Neural progenitor cell (in vitro differentiated cells): ENCODE results near the gene UGT1A8.

Experiments used
- EZH2 ChIP-seq: fragments of 200-600 bp; sonication (generic); IDR thresholded peaks from 2 replicates; pipeline ENCODE4 v1.6.1; 2017; ENCODE audit warnings: antibody characterized with exemption, mild to moderate bottlenecking, moderate library complexity
- TF ChIP-seq, protein P1 (sequence below): fragments of 200-600 bp; sonication (generic); IDR thresholded peaks from 2 replicates; pipeline ENCODE4 v1.5.1; 2017; ENCODE audit warnings: antibody characterized with exemption, mild to moderate bottlenecking

DNA sequence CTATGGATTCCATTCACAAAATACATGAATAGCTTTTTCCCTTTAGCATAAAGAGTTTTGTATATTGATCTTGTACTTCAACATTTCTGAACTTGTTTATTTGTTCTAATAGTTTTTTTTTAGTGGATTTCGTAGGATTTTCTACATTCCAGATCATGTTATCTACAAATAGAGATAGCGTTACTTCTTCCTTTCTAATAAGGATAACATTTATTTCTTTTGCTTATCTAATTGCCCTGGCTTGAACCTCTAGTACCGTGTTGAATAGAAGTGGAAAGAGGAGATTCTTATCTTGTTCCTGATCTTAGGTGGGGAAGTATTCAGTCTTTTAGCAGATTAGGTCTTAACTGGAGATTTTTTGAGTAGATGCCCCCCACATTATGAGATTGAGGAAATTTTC is 84.8 kb downstream of the UGT1A8 start:
- TF ChIP-seq, protein P1, sequence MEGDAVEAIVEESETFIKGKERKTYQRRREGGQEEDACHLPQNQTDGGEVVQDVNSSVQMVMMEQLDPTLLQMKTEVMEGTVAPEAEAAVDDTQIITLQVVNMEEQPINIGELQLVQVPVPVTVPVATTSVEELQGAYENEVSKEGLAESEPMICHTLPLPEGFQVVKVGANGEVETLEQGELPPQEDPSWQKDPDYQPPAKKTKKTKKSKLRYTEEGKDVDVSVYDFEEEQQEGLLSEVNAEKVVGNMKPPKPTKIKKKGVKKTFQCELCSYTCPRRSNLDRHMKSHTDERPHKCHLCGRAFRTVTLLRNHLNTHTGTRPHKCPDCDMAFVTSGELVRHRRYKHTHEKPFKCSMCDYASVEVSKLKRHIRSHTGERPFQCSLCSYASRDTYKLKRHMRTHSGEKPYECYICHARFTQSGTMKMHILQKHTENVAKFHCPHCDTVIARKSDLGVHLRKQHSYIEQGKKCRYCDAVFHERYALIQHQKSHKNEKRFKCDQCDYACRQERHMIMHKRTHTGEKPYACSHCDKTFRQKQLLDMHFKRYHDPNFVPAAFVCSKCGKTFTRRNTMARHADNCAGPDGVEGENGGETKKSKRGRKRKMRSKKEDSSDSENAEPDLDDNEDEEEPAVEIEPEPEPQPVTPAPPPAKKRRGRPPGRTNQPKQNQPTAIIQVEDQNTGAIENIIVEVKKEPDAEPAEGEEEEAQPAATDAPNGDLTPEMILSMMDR, result no peak
- no peak for TF ChIP-seq EZH2
